Astrocyte (in vitro differentiated cells and primary cell): Measurements from ENCODE around the gene SLC6A12.

ENCODE experiments used
- EZH2 ChIP-seq: IDR thresholded peaks from 2 replicates; pipeline ENCODE4 v1.6.1; 2012; ENCODE audit warnings: mild to moderate bottlenecking, low read length, inconsistent platforms; ENCODE audit not compliant: insufficient read depth
- TF ChIP-seq, protein P1 (sequence below): IDR thresholded peaks from 2 replicates; pipeline ENCODE4 v1.5.1; 2011; ENCODE audit warnings: low read depth, mild to moderate bottlenecking, inconsistent platforms, low read length, moderate library complexity; ENCODE audit not compliant: insufficient read depth

- TF ChIP-seq, protein P1, sequence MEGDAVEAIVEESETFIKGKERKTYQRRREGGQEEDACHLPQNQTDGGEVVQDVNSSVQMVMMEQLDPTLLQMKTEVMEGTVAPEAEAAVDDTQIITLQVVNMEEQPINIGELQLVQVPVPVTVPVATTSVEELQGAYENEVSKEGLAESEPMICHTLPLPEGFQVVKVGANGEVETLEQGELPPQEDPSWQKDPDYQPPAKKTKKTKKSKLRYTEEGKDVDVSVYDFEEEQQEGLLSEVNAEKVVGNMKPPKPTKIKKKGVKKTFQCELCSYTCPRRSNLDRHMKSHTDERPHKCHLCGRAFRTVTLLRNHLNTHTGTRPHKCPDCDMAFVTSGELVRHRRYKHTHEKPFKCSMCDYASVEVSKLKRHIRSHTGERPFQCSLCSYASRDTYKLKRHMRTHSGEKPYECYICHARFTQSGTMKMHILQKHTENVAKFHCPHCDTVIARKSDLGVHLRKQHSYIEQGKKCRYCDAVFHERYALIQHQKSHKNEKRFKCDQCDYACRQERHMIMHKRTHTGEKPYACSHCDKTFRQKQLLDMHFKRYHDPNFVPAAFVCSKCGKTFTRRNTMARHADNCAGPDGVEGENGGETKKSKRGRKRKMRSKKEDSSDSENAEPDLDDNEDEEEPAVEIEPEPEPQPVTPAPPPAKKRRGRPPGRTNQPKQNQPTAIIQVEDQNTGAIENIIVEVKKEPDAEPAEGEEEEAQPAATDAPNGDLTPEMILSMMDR: no peak
- no peak for TF ChIP-seq EZH2
Measured at GRCh38 chr12:175759-176158, 38.2 kb downstream of the SLC6A12 start.
